Activated T-cell treated with anti-CD3 and anti-CD28 coated beads for 1 hour (primary cell): Measurements from ENCODE around the gene SBNO1.
"Not testable (repeated sequence)": the region's sequence is repeated elsewhere in the genome, so short reads cannot be mapped to it uniquely, and the experiment has no call there.

Experiments
- DNase-seq: peaks from one replicate; pipeline ENCODE4 v3.0.0-alpha.2; 2020; ENCODE audit warnings: low read depth

SBNO1 gene

DNA sequence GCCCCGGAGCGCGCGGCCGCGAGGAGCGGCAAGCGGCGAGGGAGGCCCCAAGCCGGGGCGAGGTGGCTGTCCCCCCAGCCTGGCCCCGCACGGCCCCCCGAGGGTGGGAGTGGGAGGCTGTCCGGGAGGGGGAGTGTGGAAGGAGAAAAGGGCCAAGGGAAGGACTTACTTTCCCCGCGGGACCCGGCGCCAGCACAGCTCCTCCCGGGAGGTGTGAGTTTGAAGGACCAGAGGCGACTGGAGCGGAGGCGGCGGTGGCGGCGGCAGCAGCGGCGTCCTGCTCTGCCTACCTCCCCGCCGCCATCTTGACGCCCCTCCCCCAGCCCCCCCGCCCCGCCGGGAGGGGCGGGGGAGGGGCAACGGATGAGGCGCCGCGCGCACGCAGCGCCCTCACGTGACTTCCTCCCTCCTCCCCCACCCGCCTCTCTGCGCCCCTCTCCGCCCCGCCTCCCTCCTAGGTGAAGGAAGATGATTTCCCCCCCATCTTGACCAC, at the start of gene SBNO1:
Gene SBNO1, minus strand, starts transcription at position 316 of the 493 bp plus-strand sequence. CDS start 14,406 bp downstream, outside the sequence.
- peak; percentile 88 for DNase-seq

DNA sequence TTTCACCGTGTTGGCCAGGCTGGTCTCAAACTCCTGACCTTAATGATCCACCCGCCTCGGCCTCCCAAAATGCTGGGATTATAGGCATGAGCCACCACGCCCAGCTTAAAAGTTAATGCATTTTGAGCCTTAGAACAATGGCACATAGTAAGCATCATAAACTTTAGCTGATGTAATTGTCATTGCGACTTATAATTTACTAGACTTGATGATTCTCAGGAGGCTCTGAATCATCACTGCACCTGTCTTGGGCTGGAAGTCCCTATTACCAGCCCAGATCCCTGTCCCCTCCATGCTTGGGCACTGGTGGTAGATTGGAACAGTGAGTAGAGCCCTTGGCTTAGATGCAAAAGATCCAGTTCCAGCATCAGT, 45.4 kb upstream of the SBNO1 start:
- DNase-seq = no peak

DNA sequence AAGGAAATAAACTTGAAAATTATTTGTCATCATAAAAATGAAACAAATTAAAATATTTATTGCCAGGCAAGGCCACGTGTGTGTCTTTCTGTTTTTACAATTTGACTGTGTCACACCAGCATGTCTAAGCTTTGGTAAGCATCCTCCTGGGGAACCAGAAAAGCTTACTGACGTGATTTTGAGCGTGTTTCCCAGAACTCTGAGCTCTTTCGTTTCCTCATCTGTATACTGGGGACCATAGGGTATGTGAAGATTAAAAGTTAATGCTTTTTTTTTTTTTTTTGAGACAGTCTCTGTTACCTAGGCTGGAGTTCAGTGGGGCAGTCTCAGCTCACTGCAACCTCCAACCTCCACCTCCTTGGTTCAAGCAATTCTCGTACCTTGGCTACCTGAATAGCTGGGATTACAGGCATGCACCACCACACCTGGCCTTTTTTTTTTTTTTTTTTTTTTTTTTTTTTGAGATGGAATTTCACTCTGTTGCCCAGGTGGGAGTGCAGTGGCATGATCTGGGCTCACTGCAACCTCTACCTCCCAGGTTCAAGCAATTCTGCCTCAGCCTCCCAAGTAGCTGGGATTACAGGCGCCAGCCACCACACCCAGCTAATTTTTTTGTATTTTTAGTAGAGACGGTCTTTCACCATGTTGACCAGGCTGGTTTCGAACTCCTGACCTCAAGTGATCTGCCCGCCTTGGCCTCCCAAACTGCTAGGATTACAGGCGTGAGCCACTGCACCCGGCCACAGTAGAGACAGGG, 44.8 kb upstream of the SBNO1 start:
- not testable (repeated sequence) for DNase-seq

DNA sequence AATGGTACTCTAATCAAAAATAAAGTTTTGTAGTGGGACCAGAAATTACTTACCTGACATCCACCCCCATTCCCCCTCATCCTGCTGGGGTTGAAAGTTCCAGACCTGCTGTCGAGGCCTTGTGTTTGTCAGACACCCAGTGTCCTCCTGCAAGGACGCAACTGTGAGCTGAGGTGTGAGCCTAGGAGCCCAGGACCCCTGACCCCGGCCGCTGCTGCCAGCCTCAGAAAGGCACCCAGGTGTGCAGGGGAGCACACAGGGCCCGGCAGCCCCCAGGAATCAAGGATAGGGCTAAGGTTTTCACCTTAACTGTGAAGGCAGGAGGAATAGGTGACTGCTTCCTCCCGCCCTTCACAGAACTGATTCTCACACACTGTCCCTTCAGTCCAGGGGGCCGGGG, 44.0 kb upstream of the SBNO1 start:
- DNase-seq = not testable (repeated sequence)

DNA sequence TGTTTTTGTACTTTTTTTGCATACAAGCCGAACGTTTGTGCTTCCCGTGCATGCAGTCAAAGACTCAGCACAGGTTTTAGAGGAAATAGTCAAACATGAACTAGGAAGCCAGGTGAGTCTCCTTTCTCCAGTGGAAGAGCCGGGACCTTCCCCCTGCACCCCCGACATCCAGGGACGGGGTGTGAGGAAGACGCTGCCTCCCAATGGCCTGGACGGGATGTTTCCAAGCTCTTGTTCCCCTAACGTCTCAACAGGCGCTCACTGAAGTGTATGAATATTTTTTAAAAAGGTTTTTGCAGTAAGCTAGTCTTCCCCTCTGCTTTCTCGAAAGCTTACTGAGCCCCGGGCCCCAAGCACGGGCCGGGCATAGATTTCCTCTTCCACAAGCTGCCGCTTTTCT, 43.3 kb upstream of the SBNO1 start:
- DNase-seq = not testable (repeated sequence)

DNA sequence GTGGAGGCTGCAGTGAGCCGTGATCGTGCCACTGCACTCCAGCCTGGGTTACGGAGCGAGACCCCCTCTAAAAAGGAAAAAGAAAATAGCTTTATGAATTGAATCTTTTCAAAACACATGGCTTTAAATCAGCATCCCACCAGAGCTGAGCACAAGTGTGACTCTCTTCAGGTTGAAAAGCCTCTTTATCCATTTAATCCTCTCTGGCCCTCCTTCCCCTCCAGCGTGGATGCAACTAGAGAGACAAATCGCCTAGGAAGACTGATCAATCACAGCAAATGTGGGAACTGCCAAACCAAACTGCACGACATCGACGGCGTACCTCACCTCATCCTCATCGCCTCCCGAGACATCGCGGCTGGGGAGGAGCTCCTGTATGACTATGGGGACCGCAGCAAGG, 42.6 kb upstream of the SBNO1 start:
- not testable (repeated sequence) for DNase-seq

DNA sequence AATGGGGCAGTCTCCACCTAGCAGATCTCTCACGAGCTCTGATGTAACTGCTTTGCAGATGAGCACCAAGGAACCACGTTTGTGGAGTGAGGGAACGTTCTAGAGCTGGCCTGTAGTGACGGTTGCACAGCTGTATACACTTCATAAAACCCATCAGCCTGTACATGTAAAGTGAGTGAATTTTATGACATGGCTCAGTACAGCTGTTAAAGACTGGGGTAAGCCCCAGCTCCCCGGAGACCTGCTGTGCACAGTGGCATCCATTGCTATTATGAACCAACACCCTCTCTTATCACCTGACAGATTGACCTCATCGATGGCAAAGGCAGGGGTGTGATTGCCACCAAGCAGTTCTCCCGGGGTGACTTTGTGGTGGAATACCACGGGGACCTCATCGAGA, 39.9 kb upstream of the SBNO1 start:
- DNase-seq = no peak

DNA sequence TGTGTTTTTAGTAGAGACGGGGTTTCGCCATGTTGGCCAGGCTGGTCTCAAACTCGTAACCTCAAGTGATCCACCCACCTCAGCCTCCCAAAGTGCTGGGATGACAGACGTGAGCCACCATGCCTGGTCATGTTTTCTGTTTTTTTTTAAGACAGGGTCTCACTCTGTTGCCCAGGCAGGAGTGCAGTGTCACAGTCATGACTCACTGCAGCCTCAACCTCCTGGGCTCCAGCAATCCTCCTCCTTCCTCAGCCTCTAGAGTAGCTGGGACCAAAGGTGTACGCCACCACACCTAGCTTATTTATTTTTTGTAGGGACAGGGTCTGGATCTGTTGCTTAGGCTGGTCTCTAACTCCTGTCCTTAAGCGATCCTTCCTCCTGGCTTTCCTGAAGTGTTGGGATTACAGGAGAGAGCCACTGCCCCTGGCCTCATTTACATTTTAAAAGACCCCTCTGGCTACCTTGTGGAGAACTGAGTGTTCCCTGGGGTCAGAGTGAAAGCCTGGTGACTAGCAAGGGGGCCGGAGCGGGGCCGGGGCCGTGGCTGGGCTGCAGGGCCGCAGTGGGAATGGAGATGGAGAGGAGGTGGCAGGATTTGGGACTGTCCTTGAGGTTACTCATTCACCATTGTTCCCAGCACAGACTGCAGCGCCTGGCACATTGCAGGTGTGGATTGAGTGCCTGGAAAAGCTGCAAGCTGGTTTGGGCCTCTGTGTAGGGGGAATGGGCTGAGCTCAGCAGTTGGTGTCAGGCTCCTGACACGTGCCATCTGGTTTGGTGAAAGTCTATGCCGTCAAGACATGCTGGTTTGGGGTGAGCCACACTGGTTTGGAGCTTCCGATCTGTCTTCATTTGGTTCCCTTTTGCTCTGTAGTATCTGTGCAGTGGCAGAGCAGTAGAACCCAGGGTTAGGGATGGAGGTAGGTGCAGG, 37.4 kb upstream of the SBNO1 start:
- no peak for DNase-seq

DNA sequence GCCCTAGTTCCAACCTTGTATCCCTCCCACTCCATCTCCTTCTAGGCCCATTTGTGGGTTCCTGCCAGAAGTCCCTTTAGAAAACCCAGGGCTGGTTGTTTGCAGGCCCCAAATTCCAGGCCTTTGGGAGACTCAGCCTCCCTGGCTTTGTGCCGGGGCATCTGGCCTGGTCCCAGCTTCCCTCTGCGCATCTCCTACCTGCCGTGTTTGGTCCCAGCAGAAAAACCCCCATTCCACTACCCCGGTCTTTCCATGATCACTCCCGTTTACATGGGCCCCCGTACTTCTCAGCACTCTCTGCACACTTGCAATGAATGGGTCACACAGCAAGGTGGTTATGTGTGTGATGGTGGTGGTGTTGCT, 34.6 kb upstream of the SBNO1 start:
- no peak for DNase-seq

DNA sequence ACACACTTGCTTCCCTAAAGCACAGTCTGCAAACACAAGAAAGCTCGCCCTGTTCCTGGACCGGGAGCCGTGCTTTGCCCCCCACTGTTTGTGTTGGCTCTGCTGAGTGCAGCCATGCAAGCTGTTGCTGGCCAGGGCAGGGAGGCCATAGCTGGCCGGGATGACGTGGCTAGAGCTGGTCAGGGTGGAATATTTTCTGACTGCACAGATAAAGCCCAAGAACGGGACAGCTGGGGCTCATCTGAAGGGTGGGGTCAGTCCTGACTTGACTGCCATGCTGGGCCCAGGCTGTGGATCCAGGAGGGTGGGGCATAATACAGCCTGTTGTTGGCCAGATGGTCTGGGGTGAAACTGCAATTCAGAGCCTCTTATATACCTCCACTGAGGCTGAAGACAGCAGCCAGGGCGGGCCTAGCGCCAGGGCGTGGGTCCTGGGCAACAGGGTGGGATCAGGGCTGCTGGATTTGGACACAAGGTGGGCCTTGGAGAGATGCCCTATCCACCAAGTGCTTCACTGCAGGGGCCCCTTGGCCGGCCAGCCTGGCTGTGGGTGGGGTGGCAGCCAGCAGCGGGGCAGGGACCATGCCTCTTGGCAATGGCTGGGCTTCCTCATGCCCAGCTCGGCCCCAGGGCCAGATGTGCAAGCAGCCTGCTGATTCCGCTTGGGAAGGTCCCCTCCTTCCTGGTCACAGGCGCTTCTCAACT, 34.1 kb upstream of the SBNO1 start:
- no peak for DNase-seq

DNA sequence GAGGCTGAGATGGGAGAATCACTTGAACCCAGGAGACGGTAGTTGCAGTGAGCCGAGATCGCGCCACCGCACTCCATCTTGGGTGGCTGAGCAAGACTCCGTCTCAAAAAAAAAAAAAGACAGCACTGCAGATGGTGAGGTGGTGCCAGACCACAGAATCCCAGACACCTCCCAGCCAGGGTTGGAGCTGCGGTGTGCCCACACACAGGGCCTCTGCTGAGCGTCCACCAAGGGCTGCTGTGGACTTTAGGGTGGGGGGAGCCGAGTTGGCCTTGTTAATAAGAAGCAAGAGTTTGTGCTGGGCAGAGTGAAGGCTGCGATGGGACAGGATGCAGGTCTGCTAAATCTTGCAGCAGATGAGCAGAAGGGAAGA, 33.5 kb upstream of the SBNO1 start:
- DNase-seq = no peak

DNA sequence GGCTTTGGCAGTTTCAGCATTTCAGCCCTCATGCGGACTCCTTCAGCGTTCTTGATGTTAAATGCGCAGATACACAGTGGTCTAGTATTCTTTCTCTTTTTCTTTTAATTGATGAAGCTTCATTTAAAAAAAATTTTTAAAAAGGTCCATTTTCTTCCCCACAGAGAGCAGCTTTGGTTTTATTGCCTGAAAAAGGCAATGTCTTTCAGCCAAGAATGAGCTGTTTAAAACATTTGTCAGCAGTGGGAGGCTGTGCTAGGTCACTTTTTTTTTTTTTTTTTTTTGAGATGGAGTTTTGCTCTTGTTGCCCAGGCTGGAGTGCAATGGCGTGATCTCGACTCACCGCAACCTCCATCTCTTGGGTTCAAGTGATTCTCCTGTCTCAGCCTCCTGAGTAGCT, 32.8 kb upstream of the SBNO1 start:
- DNase-seq = no peak

DNA sequence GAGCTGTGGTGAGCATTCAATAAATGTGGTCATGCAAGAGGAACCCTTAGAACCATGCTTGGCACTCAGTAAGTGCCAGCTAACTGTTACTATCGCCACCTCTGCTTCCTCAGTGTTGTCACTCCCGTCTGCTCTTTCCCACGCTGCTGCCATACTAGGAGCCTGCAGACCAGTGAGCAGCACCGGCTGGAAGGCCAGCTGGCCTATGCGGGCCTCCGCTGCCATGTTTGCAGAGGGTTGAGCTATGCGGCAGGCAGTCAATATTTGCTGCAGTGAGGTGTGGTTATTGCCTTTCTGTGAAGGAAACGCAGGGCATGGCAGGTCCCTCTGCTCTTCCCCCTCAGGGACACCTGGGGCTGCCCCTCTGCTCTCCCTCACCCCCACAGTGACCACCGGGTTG, 32.3 kb upstream of the SBNO1 start:
- DNase-seq = no peak

DNA sequence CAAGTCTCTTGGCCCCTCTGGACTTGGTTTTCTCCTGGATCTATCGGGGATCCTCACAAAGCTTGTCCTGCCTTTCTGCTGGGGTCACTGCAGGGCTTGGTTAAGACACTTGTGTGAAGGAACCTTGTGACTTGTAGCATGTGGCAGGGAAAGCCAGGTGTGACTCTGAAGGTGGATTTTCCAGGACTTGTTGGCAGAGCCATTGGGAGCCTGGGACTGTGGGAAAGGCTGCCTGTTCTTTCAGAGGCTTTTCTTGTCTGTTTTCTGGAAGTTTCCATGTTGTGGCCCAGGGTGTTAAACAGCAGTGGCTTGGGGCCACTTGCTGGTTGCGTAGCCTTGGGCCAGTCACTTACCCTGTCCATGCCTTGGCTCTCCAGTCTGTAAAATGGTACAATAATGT, 31.9 kb upstream of the SBNO1 start:
- no peak for DNase-seq

DNA sequence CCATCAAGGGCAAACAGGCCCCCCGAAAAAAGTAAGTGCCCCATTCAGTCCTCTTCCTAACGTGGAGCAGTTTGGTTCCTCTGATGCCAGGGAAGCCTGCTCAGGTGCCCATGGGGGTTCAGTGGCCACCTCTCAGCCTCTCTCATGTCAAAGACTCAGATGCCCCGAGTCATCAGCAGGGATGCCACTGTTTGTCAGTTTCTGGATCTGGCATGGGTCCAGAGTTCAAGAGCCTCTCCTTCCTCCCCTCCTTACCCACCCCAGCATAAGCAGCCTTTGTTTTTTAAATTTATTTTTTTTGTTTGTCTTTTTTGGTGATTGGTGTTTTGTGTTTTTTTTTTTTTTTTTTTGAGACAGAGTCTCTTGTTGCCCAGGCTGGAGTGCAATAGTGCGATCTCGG, 30.6 kb upstream of the SBNO1 start:
- no peak for DNase-seq

DNA sequence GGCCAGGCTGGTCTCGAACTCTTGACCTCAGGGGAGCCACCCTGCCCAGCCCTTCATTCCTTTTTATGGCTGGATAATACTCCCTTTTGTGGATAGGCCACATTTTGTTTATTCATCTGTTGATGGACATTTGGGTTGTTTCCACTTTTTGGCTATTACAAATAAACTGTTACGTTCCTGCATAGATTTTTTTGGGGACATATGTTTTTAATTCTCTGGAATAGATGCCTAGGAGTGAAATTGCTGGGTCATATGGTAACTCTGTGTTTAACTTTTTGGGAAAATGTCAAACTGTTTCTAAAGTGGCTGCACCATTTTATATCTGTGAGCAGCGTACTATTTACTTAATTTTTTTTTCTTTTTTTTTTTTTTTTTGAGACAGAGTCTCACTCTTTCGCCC, 29.1 kb upstream of the SBNO1 start:
- DNase-seq = no peak

DNA sequence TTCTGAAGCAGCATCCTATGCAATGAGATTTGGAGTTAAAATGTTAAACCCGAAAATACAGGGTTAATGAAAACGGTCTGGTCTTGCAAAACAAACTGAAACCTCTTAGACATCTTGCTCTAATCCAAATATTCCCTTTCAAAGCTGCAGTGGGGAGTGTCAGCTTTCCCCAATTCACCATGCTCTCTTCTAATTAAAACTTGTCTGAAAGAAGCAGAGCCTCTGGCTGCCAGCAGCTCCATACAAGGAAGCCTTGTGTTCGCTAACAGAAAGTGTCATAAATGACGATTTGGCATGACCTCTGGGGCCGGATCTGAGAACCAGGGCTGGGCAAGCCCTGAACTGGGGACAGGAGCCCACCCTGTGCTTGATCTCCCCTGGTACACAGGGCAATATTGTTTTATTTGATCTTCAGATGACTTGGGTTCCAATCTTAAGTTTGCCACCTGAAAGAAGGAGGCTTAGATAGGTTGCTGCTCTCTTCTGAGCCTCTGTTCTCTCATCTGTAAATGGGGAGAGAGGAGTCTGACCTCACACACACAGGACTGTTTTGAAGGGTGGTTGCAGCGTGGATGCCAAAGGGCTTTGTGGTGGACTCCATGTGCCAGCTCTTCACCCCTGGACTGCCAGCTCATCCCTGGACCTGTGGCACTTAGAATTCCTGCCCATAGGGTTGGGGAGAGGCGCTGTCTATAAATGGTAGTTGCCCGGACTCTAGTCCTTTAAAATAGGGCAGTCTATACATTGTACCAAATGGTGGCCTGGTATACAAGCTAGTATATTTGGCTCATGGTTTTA, 27.1 kb upstream of the SBNO1 start:
- no peak for DNase-seq

DNA sequence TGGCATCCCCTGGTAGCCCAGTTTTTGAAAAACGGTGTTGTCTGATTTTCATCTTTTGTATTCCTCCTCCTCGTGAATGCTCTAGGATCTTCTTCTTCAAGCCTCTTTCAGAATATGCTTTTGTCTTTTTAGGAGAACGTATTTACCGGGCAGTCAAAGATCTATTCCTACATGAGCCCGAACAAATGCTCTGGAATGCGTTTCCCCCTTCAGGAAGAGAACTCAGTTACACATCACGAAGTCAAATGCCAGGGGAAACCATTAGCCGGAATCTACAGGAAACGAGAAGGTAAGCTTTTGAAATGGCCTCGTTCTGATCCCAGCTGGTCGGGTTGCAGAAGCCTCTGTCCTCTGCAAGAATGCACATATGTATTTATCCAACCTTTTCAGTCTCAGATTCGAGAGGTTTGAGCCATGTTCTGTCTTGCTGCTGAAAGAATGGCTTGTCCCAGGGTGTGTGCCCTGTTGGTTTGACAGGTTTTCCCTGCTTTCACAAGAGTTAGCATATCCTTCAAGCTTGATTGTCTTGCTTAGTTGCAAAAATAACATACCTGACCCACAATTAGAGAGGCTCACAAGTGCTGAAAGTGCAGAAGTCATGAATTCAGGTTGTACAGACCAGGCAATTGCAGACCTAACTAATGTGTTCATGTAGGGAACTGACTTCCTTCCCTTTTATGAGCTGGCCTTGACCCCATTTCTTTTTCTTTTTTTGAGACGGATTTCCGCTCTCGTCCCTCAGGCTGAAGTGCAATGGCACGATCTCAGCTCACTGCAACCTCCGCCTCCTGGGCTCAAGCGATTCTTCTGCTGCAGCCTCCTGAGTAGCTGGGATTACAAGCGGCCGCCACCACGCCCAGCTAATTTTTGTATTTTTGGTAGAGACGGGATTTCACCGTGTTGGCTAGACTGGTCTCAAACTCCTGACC, 26.1 kb upstream of the SBNO1 start:
- DNase-seq = no peak

DNA sequence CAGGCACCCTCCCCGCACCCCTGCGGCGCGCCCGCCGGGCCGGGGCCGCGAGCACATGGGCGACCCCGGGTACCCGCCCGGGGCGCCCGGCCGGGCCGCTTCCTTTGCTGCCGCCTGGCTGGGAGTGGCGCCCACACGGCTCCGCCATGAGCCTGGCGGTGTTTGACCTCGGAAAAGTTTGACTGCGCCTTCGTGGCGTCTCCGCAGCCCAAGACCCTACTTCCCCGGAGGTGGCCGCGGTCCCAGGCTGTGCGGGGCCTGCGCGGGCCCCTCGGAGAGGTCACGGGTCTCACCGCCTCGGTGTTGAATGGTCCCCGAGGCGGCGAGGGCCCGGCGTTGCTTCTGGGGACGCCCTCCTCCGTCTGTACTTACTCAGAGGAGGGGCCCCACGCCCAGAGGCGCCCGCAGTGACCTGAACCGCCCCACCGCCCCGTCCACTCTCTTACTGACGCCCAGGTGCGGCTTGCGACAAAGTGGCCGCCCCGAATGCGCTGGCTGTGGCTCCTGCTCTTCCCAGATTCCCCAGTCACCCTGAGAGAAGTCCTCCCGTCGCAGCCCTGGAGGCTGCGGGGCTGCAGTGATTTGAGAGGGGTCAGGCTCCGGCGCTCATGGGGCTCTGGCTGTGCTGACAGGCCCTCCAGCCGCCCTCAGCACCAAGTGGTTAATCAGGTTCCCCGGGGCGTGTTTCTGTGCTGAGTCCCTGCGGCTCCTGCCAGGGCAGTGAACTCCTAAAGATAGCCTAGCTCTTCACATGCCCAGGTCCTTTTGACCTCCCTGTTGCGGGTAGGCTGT, 25.1 kb upstream of the SBNO1 start:
- no peak for DNase-seq
